Measurements from ENCODE around the gene GALNT15.

GALNT15 gene

GRCh38 chr3:16189201-16189600 is 14.7 kb downstream of the GALNT15 start:
- no peak for DNase-seq

- DNase-seq = no peak
Observed at GRCh38 chr3:16190704-16191103, 16.2 kb downstream of the GALNT15 start.

GRCh38 chr3:16191591-16191990 is 17.1 kb downstream of the GALNT15 start:
- DNase-seq = no peak

GRCh38 chr3:16192176-16192811 is 17.8 kb downstream of the GALNT15 start:
- DNase-seq = no peak

GRCh38 chr3:16198427-16198826 is 23.9 kb downstream of the GALNT15 start:
- no peak for DNase-seq

GRCh38 chr3:16199769-16200168 is 25.3 kb downstream of the GALNT15 start:
- DNase-seq = no peak

GRCh38 chr3:16200411-16200810 is 25.9 kb downstream of the GALNT15 start:
- no peak for DNase-seq

GRCh38 chr3:16203031-16203430 is 28.6 kb downstream of the GALNT15 start:
- DNase-seq = no peak

GRCh38 chr3:16203671-16204629 is 29.5 kb downstream of the GALNT15 start:
- DNase-seq = peak; percentile 6

GRCh38 chr3:16204751-16205150 is 30.3 kb downstream of the GALNT15 start:
- no peak for DNase-seq

GRCh38 chr3:16205156-16205870 is 30.8 kb downstream of the GALNT15 start:
- DNase-seq = no peak

- no peak for DNase-seq
Observed at GRCh38 chr3:16207031-16207430, 32.6 kb downstream of the GALNT15 start.

GRCh38 chr3:16211176-16211904 is 36.9 kb downstream of the GALNT15 start:
- no peak for DNase-seq

- DNase-seq = no peak
Observed at GRCh38 chr3:16214366-16214765, 39.9 kb downstream of the GALNT15 start.

GRCh38 chr3:16216373-16216935 is 42.0 kb downstream of the GALNT15 start:
- DNase-seq = no peak

- DNase-seq = no peak
Observed at GRCh38 chr3:16219777-16220176, 45.3 kb downstream of the GALNT15 start.

- no peak for DNase-seq
Observed at GRCh38 chr3:16221990-16222389, 47.5 kb downstream of the GALNT15 start.

GRCh38 chr3:16222547-16222946 is 48.1 kb downstream of the GALNT15 start:
- no peak for DNase-seq

GRCh38 chr3:16224325-16224724 is 49.8 kb downstream of the GALNT15 start:
- no peak for DNase-seq

- no peak for DNase-seq
Observed at GRCh38 chr3:16227566-16227965, 53.1 kb downstream of the GALNT15 start.

- DNase-seq = no peak
Observed at GRCh38 chr3:16229681-16230080, 55.2 kb downstream of the GALNT15 start.

- no peak for DNase-seq
Observed at GRCh38 chr3:16231983-16232382, 57.5 kb downstream of the GALNT15 start.

- no peak for DNase-seq
Observed at GRCh38 chr3:16233806-16234205, 59.3 kb downstream of the GALNT15 start.
